Superior temporal gyrus (tissue), 1 donor: ENCODE data around the gene SON.
"Not testable (repeated sequence)": the region's sequence is repeated elsewhere in the genome, so short reads cannot be mapped to it uniquely, and the experiment has no call there.

ENCODE experiments used
- DNase-seq: peaks from one replicate; pipeline ENCODE4 v3.0.0-alpha.2; 2016; ENCODE audit errors: extremely low spot score

Gene SON

DNA sequence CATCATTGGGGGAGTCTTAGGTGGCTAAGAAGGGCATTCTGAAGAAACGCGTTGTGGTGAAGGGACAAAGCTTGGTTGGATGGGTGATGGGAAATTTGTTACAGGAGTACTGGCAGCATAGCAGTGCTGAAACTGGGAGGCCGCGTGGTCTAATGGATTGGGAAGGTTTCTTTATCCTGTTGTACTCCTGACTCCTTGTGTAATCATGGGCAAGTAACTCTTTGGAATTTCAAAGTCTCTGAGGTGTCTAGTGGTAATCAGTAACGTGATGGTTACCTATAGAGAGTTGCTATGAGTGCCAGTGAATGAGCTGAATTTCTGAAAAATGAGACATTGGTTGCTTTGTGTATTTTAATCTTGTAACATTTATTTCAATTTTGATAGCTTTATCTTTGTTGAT, 27.2 kb downstream of the SON start:
- no peak for DNase-seq

DNA sequence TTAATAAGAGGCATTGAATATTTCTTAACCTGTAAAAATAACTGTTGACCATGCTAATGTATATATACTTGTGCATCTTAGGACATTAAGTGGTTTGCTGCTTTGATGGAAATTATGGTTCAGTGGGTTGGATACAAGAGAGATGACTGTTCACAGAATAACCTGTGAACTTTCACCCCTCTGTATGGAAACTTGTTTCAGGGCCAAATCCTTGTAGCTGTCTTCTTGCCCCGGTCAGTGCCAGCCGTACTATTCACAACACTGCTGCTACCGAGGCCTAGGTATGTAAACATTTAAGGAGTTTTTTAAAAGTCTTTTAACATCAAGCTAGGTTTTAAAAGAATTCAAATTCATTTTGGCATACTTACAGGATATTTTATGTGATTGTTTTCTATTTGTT, 29.5 kb downstream of the SON start:
- no peak for DNase-seq

DNA sequence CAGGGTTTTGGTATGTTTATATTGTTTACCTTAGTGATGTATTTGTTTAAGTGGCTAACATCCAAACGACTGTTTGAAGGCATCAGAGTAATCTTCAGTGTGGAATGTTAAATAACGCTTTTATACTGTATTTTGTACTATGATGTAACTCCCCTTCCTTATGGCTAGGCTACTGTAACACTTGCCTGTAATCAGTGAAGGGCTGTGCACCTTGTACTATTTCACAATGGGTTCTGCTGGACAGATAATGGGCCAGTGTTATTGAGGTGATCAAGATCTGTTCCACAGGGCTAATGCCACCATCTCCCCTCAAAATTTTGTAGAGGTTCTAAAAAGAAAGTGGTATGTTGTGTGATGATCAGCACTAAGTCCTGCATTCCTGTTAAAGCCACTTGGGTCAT, 33.9 kb downstream of the SON start:
- DNase-seq: not testable (repeated sequence)

DNA sequence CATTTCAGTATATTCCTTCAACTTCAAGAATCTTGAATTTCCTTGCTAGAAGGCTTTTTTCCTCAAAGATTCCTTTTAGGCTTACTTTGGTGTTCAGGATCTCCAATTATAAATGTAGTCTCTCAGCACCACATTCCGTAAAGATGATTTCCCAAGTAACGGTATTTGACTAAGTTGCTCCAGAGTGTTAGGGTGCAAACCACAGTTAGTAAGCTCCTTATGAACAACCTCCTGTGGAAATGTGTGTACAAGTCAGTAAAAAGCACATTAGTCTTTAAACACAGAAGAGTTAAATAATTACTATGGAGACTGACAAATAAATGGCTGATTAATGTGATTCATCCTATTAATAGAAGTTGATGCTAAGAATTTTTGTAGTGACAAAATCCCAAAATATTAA, 35.4 kb downstream of the SON start:
- DNase-seq: no peak

DNA sequence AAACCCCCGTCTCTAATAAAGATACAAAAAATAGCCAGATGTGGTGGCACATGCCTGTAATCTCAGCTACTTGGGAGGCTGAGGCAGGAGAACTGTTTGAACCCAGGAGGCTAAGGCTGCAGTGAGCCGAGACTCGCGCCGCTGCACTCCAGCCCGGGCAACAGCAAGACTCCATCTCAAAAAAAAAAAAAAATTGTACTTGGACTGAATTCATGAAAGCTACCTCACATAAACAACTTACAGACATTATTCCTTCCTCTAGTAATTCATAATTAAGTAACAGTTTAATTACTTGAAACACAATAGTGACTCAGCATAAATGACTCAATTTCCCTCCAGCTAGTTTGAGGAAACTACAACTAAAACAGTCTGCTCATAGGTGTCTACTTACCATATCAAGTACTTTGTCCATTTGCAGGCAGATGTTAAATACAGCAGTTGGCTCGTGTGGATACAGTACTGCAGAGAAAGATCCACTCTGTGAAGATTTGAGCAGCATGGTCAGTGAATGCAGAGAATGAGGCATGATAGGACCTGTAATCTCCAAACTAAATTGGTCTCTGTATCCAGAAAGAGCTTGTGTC, 36.2 kb downstream of the SON start:
- DNase-seq: no peak

DNA sequence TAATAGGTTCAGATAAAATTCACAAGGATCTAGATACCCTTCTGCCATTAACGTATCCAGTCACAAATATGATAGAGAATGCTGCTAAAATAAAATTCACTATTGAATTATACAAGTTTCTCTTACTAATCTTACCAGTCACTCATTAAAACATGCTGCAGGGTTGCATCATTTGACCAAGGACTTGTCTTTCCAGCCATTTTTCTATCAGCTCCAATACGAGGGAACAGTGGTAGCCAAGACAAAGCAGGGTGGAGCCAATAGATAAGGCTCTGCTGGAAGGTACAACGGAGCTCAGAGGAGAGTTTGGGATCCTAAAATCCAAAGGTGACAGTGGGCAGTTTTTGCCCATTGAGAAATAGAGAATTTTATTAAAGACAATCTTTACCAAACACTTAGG, 41.6 kb downstream of the SON start:
- DNase-seq: no peak

DNA sequence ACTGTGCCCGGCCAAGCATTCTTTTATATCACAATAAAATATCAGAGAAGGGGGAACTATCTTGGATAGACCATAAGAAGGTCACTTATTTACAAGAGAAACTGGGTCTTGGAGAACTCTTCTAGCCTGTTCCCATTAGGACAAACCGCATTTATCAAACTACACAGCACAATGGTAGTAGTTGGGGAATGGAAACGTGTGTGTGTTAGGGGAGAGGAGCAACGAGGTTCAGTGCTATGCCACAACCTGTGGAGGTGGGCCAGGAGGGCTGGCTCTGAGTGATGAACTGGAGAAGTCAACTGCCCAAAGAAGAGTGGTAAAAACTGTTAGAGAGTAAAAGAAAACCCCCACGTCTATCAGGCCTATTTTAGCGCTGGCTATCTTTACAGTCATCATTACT, 44.1 kb downstream of the SON start:
- DNase-seq: no peak

DNA sequence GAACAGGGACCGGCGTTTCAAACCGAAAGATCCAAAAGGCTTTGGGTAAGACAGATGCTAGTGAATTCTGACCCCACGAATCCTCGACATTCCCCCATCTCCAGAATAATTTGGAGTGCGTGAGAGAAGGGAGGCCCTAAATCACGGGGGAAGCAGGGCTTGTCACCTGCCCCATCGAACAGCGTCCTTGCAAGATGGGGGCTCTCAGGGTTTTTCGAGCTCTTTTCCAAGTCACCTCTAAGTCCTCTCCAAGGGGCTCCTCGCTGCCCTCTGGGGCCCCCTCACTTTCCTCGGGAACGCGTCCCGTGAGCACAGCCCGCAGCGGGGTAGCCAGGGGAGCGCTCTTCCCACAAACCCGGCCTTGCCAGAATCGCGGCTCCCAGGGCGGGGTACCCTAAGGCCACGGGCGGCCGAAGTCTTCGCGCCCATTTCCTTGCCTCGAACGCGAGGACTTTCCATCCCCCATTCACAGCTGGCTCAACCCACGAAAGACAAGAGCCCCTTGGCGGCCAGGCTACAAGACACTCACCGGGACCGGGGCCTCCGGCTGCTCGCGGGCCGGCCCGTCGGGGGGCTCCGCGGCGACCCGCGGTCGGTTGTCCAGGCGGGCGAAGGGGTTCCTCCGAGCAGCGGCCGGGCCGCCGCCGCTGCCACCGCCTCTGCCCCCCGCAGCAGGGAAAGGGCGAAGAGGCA, 45.1 kb downstream of the SON start:
- DNase-seq: no peak

DNA sequence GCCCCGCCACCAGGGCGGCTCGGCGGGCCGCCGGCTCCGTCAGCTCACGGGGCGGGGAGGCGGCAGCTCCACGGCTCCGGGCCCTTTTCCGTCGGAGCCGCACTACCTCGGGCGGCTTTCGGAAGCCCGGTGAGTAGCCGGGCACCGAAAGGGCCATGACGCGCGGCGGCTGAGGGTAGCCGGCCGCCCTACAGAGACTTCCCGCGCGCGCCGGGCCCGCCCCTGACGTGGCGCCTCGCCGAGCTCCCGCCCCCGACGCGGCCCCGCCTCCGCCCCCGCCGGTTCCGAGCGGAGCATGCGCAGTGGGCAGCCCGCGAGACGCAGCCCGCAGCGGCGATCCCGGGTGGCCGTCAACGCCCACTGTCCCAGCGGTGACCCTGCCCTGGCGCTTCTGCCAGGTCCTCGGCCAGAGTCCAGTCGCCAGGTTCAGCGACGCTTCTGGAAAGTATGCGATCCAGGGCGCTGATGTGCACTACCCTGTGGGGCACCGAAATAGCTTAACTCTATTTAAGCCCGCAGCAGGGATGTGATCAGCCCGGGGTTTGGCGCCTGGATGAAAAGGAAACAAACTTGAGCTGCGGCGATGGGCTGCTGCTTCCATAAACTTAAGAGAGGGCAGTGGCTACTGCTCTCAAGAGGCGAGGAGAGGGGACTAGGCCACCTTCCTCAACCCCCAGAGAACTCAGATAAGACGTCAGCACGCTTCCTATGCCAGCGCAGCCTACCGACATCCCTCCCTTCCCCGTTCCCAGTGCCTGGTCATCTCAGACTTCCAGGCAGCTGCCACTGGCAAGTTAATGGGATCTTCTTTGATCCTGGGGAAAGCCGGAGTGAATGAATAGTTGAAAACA, 45.9 kb downstream of the SON start, which contains the start of gene DONSON:
TSS of gene DONSON (minus strand) at position 200 of the 851 bp plus-strand sequence. CDS start at position 157, 43 bp downstream.
- DNase-seq: peak; percentile 84

DNA sequence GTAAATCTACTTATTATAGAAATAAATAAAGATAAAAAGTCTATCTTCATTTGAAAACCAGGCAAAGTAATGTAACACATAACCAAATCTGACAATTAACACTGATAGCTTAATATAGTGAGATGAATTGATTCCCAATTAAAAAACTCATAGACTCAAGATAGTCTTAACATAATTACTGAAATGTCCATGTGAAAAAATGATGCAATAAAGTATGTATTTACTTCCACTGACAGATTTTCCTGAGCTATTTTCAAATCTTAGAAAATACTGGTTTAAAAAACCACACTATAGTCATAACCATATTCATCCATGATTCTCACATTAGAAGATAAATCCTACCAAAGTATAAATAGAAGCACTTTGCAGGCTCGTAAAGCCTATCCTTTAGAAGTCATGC, 55.2 kb downstream of the SON start:
- no peak for DNase-seq

DNA sequence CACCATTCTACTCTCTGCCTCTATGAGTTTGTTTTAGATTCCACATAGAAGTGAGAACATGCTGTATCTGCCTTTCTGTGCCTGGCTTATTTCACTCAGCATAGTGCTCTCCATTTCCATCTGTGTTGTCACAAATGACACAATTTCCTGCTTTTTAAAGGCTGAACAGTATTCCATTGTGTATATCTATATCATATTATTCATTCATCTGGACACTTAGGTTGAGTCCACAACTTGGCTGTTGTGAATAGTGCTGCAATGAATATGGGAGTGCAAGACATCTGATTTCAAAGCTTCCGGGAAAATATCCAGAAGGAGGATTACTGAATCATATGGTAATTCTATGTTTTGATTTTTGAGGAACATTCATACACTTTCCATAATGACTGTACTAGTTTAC, 65.7 kb downstream of the SON start:
- DNase-seq: no peak

DNA sequence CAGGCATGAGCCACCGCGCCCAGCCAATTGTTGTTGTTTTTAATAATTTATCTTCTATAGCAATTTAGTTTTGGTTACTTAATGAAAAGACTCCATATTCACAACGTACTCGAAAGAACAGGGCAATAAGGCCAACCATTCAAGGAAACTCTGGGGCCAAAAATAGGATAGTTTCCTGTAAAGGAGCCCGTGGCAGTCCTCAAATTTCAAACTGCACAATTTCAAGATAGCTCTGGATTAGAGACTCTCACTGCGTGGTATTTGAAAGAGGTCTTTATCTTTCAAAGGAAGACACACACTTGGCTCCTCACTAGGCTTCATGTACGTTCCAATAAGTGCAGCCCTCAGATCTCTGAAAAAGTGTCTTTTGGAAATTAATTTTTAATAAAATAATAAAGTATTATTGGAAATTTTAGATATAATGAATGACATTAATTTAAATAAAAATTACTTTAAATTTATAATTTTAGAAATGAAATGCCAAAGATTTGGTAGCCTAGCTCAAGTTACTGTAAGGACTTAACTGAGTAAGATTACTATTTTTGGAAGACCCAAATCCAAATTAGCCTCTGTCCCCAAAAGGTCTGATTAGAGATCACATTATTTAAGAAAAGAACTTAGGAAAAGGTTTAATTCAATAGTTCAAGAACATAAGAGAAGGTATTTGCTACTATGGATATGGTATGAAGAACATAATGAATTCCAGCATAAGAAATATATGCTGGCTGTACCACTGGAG, 68.3 kb downstream of the SON start:
- DNase-seq: no peak

DNA sequence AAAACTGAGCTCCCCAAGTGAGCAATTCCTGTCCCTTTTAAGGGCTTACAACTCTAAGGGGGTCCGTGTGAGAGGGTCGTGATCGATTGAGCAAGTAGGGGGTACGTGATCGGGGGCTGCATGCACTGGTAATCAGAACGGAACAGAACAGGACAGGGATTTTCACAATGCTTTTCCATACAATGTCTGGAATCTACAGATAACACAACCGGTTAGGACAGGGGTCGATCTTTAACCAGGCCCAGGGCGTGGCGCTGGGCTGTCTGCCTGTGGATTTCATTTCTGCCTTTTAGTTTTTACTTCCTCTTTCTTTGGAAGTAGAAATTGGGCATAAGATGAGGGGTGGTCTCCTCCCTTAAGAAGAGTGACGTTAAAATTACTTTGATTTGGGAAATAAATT, 74.7 kb downstream of the SON start:
- DNase-seq: not testable (repeated sequence)

DNA sequence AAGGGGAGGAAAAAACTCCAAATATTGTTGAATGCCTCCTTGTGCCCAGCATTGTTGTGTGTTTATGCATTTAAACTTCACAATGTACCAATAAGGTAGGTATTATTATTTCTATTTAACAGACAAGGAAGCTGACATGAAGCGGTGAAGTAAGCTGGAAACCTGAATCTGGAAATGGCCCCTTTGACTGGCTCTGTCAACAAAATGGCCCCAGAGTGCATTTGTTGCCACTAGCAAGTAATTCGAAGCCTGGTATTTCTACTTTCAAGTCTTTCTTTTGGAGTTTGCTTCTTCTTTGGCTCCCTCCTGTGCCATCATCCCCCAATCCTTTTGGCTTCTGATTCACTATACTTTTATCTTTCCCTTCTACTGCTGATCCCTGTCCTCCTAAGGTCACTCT, 75.6 kb downstream of the SON start:
- DNase-seq: no peak

DNA sequence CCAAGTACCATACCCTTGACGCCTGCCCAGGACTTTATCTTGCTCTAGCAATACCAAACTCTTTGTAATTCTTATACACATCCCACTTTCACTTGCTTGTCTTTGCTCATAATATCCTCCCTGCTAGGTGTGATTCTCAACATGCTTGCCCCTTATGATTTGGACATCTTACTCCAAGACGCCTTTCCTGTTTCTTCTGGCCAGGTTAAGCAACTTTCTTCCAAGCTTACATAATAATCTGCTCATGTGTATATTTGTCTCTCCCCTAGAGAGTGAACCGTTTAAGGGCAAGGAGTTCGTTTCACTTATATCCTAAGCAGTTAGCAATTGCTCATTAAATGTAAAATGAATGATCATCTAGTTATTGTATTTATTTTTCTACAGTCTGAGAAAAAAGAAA, 76.9 kb downstream of the SON start:
- no peak for DNase-seq

DNA sequence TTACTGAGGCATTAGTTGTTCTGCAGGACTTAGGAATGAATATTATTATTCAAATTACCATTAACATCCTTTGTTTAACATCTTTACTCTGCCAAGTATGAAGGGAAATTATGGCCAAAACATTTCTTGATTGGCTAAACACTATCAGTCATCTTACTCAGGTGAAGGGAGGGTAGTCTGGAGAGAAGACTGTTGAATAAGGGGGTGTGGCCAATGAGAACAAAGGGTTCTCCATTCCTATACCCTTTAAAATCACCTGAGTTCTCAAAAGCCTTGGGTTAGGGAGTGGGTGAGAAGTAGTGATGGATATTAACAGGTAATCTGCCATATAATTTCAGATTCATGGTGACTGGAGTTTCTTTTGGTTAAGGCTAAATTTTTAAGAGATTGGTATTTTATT, 79.4 kb downstream of the SON start:
- DNase-seq: no peak

DNA sequence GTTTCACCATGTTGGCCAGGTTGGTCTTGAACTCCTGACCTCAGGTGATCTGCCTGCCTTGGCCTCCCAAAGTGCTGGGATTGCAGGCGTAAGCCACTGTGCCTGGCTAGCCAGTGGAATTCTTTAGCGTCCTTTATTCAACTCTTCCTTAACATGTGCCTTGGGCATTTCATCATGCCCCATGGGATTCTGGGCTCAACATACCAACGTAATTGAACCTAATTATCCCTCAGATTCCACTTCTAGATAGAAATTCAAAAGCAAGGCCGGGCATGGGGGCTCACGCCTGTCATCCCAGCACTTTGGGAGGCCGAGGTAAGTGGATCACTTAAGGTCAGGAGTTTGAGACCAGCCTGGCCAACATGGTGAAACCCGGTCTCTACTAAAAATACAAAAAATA, 83.3 kb downstream of the SON start:
- not testable (repeated sequence) for DNase-seq
